ENCODE measurements around the gene THRAP3.

DNA sequence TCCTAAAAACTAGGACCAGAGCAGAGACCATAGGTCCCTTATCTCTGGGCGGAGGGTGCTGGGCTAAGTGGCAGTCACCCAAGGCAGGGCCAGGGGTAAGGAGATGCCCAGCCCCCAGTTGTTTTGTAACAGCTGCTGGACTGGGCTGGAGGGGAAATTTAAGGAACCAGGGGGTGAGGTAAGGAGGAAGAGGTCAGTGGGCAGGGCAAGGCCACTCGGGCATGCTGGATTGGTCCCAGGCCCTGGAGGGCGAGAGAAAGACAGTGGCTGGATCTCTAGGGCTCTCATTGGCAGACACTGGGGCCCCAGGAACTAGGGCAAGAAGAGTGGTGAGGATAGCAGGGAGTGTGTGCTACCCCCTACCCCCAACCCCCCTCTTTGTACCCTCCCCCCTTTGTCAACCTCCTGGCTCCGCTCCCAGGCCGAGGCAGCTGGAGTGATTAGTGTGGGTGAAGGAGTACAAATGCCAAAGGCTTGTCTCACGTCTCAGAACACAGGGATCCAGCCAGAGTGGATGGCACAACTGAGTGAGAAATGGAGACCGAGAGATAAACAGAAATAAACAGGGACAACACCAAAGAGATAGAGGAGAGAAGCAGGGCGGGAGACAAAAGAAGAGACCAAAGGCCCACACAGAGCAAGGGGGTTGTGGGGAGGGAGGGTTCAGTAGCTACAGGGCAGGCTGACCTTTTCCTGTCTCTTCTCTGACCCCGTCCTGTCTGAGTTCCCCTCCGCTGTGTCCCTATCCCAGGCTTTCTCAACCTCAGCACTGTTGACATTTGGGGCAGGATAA, 20.5 kb upstream of the THRAP3 start:
- TF ChIP-seq, protein P1, sequence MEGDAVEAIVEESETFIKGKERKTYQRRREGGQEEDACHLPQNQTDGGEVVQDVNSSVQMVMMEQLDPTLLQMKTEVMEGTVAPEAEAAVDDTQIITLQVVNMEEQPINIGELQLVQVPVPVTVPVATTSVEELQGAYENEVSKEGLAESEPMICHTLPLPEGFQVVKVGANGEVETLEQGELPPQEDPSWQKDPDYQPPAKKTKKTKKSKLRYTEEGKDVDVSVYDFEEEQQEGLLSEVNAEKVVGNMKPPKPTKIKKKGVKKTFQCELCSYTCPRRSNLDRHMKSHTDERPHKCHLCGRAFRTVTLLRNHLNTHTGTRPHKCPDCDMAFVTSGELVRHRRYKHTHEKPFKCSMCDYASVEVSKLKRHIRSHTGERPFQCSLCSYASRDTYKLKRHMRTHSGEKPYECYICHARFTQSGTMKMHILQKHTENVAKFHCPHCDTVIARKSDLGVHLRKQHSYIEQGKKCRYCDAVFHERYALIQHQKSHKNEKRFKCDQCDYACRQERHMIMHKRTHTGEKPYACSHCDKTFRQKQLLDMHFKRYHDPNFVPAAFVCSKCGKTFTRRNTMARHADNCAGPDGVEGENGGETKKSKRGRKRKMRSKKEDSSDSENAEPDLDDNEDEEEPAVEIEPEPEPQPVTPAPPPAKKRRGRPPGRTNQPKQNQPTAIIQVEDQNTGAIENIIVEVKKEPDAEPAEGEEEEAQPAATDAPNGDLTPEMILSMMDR (IDR thresholded peaks at IDR 0.05): no peak
- no peak for TF ChIP-seq POLR2A (IDR thresholded peaks at IDR 0.05)

All from lower leg skin (tissue), 3 donors.